Thyroid gland (tissue), 4 donors: Measurements from ENCODE around the gene ZNF524. TPM values are rescaled to one million over a fixed set of nuclear protein-coding genes. Genes with fewer than 3 reads are reported as not detected.

Experiments used
- DNase-seq, 2 donors: peaks; one replicate each; pipeline ENCODE4 v3.0.0-alpha.2; 2019
- H3K27ac ChIP-seq, 3 donors: fragments of 200-600 bp; sonication (generic); 1 replicate in 2 of 3; 2 replicates in 1 of 3; pipeline ENCODE4 v1.5.1; 2016 to 2019; ENCODE audit warnings: mild to moderate bottlenecking in 1 of 3, moderate library complexity in 1 of 3
- H3K27me3 ChIP-seq: fragments of 200-600 bp; sonication (generic); one replicate; pipeline ENCODE4 v1.5.1; 2019
- H3K36me3 ChIP-seq, 2 donors: fragments of 200-600 bp; sonication (generic); one replicate each; pipeline ENCODE4 v1.5.1; 2016 to 2019
- H3K4me1 ChIP-seq, 2 donors: fragments of 200-600 bp; sonication (generic); one replicate each; pipeline ENCODE4 v1.5.1; 2017 to 2019
- H3K4me3 ChIP-seq, 3 donors: fragments of 200-600 bp; sonication (generic); replicated peaks in 1 of 3; 1 replicate in 2 of 3; 2 replicates in 1 of 3; pipeline ENCODE4 v1.5.1; 2016; ENCODE audit warnings: mild to moderate bottlenecking in 1 of 3
- H3K9me3 ChIP-seq: fragments of 200-600 bp; sonication (generic); one replicate; pipeline ENCODE4 v1.5.1; 2017
- POLR2A ChIP-seq, 2 donors: fragments of 450-650 bp; IDR thresholded peaks; one replicate each; pipeline ENCODE4 v1.6.1; 2017; ENCODE audit warnings: antibody characterized with exemption in 2 of 2, mild to moderate bottlenecking in 2 of 2, moderate library complexity in 1 of 2
- WGBS, 2 donors: methylation state at CpG; one replicate each; pipeline ENCODE4 v1.1.5; 2017; 5-methylcytosine and 5-hydroxymethylcytosine counted together
- intact Hi-C: fragments of 100-400 bp; cut with DNase I; formaldehyde crosslinking; loops from one replicate; pipeline ENCODE4 v1.15.1; 2023
- total RNA-seq, 4 donors: library from RNA; depleted of rRNA; stranded (reverse); fragments of >200 nt; gene quantifications; one replicate each; pipeline ENCODE4 v1.2.3, GENCODE V29; 2016
- TF ChIP-seq, protein P1 (sequence below), 6 experiments: fragments of 200-600 bp in 3 of 6; fragments of 450-650 bp in 3 of 6; sonication (generic) in 3 of 6; IDR thresholded peaks; one replicate each; pipeline ENCODE4 v1.5.1; 2016 to 2019; ENCODE audit warnings: antibody characterized with exemption in 6 of 6, mild to moderate bottlenecking in 2 of 6, inconsistent platforms in 1 of 6, moderate library complexity in 1 of 6

ZNF524 gene
- total RNA-seq, 4 donors from 2014 or later, result 13.0 to 34.2 (median 28.9) TPM

GRCh38 chr19:55588738-55589137 lies 11.3 kb upstream of the ZNF524 start:
- intact Hi-C loops, result no loop called here
- Histone ChIP-seq H3K27ac (no peak overlapping the region), H3K27me3 (no peaks in the 10 kb centered on the region), H3K36me3 (peaks cover 0 to 6% of the 10 kb centered on the region in 2 donors), H3K9me3 (no peaks in the 10 kb centered on the region), H3K4me1 (peaks cover 4 to 13% of the 10 kb centered on the region in 2 donors), H3K4me3 (no peak overlapping the region)
- DNase-seq, result no peak
- TF ChIP-seq, protein P1, sequence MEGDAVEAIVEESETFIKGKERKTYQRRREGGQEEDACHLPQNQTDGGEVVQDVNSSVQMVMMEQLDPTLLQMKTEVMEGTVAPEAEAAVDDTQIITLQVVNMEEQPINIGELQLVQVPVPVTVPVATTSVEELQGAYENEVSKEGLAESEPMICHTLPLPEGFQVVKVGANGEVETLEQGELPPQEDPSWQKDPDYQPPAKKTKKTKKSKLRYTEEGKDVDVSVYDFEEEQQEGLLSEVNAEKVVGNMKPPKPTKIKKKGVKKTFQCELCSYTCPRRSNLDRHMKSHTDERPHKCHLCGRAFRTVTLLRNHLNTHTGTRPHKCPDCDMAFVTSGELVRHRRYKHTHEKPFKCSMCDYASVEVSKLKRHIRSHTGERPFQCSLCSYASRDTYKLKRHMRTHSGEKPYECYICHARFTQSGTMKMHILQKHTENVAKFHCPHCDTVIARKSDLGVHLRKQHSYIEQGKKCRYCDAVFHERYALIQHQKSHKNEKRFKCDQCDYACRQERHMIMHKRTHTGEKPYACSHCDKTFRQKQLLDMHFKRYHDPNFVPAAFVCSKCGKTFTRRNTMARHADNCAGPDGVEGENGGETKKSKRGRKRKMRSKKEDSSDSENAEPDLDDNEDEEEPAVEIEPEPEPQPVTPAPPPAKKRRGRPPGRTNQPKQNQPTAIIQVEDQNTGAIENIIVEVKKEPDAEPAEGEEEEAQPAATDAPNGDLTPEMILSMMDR (IDR thresholded peaks at IDR 0.05), result no peak
- TF ChIP-seq POLR2A (IDR thresholded peaks at IDR 0.05), result no peak
- 92 to 93% methylated on average over 8 of the region's 8 CpGs for WGBS, 2 donors

GRCh38 chr19:55590109-55590508 lies 10.0 kb upstream of the ZNF524 start:
- WGBS, 2 donors, result 63 to 68% methylated on average over 7 of the region's 7 CpGs
- intact Hi-C loops, result no loop called here

GRCh38 chr19:55590617-55591016 lies 9.5 kb upstream of the ZNF524 start:
- Histone ChIP-seq H3K27ac (no peak overlapping the region), H3K36me3 (peaks cover 4 to 12% of the 10 kb centered on the region in 2 donors), H3K4me1 (peaks cover 4 to 13% of the 10 kb centered on the region in 2 donors), H3K9me3 (no peaks in the 10 kb centered on the region), H3K4me3 (no peak overlapping the region), H3K27me3 (no peaks in the 10 kb centered on the region)
- intact Hi-C loops, result no loop called here
- TF ChIP-seq POLR2A (IDR thresholded peaks at IDR 0.05), result no peak
- TF ChIP-seq, protein P1 (IDR thresholded peaks at IDR 0.05), result no peak
- DNase-seq, result no peak
- WGBS, 2 donors, result 91 to 92% methylated on average over 10 of the region's 10 CpGs

More at GRCh38 chr19:55590109-55590508, 10.0 kb upstream of the ZNF524 start:
- H3K36me3 ChIP-seq, result peaks cover 0 to 10% of the 10 kb centered on the region in 2 donors
- DNase-seq, result no peak
- no peak overlapping the region for H3K27ac ChIP-seq
- H3K9me3 ChIP-seq, result no peaks in the 10 kb centered on the region
- no peak overlapping the region for H3K4me3 ChIP-seq
- no peak for TF ChIP-seq POLR2A (IDR thresholded peaks at IDR 0.05)
- TF ChIP-seq, protein P1 (IDR thresholded peaks at IDR 0.05), result no peak
- H3K27me3 ChIP-seq, result no peaks in the 10 kb centered on the region
- peaks cover 4 to 13% of the 10 kb centered on the region in 2 donors for H3K4me1 ChIP-seq

DNA sequence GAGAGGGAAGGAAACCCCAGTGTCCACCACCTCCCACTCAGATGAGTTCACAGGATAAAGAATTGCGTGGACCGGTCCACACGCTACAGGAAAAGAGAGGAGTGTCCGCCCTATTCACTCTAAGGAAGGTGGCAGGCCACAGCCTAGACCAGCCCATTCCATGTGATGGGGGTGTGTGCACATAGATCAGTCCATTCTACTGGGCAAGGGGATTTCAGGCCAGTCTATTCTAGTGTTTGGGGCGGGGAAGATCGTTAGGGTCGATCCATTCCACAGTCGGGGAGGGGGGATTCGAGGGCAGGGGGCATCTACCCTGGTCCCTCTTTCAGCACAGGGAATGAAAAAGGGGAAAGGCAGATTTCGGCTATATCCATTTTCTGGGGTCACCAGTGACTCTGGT lies 8.5 kb upstream of the ZNF524 start:
- Histone ChIP-seq H3K4me3 (no peak overlapping the region), H3K4me1 (peaks cover 4 to 13% of the 10 kb centered on the region in 2 donors), H3K9me3 (no peaks in the 10 kb centered on the region), H3K27me3 (no peaks in the 10 kb centered on the region), H3K27ac (no peak overlapping the region), H3K36me3 (peaks cover 11 to 15% of the 10 kb centered on the region in 2 donors)
- intact Hi-C loops, result no loop called here
- WGBS, 2 donors, result 83 to 85% methylated on average over 10 of the region's 10 CpGs
- no peak for TF ChIP-seq POLR2A (IDR thresholded peaks at IDR 0.05)
- TF ChIP-seq, protein P1 (IDR thresholded peaks at IDR 0.05), result no peak
- no peak for DNase-seq

DNA sequence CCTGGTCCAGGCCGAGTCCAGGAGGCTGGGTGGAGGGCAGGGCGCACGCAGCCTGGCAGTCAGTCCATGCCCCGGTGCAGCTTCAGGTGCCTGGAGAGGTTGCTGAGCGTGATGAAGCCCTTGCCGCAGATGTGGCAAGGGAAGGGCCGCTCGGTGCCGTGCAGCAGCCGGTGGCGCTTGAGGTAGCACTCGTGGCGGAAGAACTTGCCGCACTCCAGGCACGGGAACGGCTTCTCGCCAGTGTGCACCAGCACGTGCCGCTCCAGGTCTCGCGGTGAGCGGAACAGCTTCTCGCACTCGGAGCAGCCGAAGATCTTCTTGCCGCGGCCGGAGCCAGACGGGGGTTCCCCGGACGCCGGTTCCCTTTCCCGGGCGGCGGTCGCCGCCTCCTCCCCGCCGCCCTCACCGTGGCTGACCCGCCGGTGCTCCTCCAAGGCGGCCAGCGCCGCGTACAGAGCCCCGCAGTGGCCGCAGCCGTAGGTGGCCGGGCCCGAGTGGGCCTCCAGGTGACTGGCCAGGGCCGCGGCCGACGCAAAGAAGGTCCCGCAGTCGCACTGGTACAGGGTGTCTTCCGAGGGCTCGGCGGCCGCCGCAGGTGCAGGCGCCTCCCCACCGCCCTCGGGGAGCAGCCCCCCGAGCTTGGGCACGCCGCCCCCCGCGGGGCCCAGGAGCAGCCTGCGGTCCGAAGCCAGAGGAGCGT lies 7.5 kb upstream of the ZNF524 start:
- Histone ChIP-seq H3K27ac (no peak overlapping the region), H3K27me3 (no peaks in the 10 kb centered on the region), H3K4me3 (no peak overlapping the region), H3K9me3 (no peaks in the 10 kb centered on the region), H3K4me1 (peaks cover 0 to 3% of the 10 kb centered on the region in 2 donors), H3K36me3 (peaks cover 11 to 19% of the 10 kb centered on the region in 2 donors)
- intact Hi-C loops, result no loop called here
- WGBS, 2 donors, result 90 to 100% methylated on average over 7 to 49 of the region's 73 CpGs
- DNase-seq, result no peak
- TF ChIP-seq, protein P1 (IDR thresholded peaks at IDR 0.05), result no peak
- no peak for TF ChIP-seq POLR2A (IDR thresholded peaks at IDR 0.05)
